Epithelial cell of esophagus (primary cell): Measurements from ENCODE around the gene PPIF.

Source experiments
- DNase-seq: peaks from one replicate; pipeline ENCODE4 v3.0.0; 2010; ENCODE audit warnings: low read depth
- H3K4me3 ChIP-seq: 2 replicates; pipeline ENCODE4 v1.5.1; 2011; ENCODE audit warnings: mild to moderate bottlenecking, low read length, control low read depth
- TF ChIP-seq, protein P1 (sequence below): IDR thresholded peaks from 2 replicates; pipeline ENCODE4 v1.5.1; 2011; ENCODE audit warnings: low read depth, mild to moderate bottlenecking, low read length, control low read depth, inconsistent platforms; ENCODE audit not compliant: insufficient read depth; ENCODE audit errors: missing control alignments

PPIF gene

DNA sequence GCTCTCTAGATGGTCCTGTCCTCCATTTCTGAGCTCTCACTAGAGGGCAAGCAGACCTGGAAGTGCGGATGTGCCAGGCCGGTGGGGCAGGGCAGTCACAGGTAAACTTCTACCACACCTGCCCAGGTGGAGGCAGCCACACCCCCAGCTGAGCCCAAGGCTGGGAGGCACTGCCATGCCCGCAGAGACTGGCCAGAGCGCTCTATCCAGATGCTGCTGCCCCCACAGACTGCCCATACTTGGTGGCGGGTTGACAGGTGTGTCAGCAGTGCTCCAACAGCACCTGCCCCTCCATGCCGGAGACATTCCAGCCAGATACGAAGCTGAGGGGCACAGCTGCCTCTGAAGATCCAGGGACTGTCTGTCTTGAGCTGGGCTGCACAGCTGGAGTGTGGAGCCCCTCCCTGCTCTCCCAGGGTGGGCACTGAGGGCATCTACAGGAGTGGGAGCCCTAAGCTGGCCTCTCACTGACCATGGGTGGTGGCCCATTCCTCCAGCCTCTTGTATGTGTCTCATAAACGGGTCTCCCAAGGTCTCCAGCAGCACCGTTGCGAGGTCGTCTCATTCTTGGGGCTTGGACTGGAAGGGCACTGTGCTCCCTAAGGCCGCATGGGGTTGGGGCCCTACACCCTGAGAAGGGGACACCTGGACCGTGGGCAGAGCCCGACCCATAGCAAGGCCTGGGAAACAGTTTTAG lies 38.2 kb upstream of the PPIF start:
- H3K4me3 ChIP-seq, result no peak overlapping the region
- TF ChIP-seq, protein P1, sequence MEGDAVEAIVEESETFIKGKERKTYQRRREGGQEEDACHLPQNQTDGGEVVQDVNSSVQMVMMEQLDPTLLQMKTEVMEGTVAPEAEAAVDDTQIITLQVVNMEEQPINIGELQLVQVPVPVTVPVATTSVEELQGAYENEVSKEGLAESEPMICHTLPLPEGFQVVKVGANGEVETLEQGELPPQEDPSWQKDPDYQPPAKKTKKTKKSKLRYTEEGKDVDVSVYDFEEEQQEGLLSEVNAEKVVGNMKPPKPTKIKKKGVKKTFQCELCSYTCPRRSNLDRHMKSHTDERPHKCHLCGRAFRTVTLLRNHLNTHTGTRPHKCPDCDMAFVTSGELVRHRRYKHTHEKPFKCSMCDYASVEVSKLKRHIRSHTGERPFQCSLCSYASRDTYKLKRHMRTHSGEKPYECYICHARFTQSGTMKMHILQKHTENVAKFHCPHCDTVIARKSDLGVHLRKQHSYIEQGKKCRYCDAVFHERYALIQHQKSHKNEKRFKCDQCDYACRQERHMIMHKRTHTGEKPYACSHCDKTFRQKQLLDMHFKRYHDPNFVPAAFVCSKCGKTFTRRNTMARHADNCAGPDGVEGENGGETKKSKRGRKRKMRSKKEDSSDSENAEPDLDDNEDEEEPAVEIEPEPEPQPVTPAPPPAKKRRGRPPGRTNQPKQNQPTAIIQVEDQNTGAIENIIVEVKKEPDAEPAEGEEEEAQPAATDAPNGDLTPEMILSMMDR, result no peak
- DNase-seq, result no peak

DNA sequence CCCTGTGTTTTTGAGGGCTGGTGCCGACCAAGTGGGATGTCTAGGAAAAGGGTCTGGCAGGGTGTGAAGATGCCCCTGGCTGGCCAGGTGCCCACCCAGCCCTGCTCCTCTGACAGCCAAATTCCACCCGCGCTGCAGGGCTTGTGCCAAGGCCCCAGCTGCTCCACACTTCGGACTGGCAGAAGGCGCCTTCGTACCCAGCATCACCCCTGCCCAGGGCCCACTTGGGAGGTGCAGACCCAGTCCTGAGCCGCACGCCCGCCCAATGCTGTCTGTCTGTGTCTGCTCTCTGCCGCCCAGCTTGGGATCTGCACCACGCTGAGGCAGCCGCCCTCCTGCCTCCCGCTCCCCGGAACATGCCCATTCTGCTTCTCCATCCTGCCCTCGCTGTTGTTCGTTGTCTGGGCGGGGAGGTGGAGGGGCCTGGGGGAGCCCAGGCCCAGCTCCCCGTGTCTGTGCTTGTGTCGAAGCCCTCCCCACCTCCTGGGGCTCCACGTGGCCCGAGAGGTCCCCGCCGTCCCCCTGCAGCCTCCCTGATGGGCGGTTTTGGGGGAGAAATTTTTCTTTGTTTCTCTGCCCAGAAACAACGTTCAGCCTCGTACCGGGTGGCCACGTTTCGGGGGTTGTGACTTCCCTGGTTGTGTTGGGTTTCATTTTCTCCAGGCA lies 36.9 kb upstream of the PPIF start:
- TF ChIP-seq, protein P1, result no peak
- no peak overlapping the region for H3K4me3 ChIP-seq
- DNase-seq, result no peak

DNA sequence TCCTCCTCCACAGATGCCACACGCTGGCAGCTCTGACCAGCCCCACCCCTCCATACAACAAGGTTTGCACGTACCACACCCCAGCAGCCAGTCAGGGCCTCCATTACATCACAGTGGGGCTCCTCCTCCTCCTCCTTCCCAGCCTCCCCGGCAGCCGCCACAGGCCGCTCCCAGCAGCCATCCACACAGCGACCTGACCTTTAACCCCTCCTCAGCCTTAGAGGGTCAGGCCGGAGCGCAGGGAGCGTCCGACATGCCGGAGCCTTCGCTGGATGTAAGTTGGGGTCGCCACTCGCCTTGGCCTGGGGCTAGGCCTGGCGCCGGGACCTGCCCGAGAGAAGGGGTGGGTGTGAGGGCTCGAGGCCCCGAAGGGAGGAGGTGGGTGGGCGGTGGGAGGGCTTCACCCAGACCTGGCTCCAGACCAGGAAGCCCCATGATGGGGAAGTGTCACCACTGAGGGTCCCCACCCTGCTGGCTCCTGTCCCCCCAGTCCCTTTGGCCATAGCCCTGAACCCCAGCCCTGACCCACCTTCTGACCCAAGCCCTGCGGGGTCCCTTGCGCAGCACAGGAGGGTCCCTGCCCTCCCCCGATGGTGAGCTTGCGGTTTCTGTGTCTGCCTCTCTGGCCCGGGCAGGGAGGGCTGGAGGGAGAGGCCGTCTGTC lies 36.2 kb upstream of the PPIF start:
- no peak for DNase-seq
- TF ChIP-seq, protein P1, result no peak
- no peak overlapping the region for H3K4me3 ChIP-seq

DNA sequence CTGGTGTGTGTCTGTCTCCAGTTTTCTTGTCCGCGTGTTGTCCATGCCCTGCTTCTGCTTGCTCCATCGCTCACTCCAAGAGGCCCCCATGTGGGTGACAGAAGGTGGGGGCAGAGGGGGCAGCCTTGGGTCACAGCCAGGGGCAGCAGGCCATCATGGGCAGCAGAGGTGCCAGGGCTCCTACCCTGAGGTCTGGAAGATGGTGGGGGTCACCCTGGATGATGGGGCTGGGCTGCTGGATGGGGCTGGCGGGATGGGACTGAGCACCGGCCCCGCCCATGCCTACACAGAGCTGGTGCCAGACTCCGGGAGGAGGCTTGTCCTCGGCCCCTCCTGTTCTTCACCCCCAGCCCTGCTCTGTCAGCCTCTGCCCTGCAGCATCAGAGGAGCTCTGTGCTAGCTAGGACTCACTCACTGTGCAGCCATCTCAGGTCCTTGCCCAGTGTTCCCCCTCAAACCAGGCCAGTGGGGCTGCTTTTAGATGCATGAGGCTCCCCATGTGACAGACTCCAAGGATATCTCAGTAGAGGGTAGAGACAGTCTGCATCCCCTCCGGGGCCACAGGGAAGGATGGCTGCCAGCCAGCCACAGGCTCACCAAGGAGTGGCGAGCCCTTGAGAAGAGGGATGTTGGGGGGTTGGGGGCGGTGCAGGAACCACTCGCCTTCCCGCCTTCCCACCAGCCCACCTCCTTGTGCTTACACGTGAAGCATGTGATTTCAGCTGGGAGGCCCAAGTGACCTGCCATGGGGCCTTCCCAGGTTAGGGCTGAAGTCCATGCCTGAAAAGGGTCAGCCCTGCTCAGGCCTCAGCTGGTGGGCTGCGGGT lies 35.5 kb upstream of the PPIF start:
- no peak overlapping the region for H3K4me3 ChIP-seq
- TF ChIP-seq, protein P1, result no peak
- DNase-seq, result no peak

DNA sequence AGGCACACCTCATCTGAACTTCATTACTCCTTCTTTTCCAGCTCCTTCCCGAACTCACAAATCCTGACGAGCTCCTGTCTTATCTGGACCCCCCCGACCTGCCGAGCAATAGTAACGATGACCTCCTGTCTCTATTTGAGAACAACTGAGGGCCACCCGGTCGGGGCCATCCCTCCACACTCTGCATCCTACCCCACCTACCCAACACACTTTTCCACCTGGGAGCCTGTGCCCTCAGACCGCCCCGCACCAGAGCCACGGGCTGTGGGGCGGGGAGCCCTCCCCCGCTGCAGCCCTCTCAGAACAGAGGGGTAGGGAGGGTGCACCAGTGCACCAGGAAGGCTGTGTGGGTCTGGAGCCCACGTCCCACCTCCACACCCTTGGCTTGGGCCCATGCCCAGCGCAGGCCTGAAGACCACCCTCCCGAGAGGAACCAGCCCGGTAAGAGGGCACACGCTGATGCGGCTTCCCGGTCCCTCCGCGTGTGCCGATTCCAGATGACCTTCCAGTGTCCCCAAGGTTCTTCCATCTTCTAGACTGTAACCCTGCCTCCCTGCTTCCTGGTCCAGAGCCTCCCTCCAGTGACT lies 34.6 kb upstream of the PPIF start:
- TF ChIP-seq, protein P1, result no peak
- H3K4me3 ChIP-seq, result no peak overlapping the region
- no peak for DNase-seq

DNA sequence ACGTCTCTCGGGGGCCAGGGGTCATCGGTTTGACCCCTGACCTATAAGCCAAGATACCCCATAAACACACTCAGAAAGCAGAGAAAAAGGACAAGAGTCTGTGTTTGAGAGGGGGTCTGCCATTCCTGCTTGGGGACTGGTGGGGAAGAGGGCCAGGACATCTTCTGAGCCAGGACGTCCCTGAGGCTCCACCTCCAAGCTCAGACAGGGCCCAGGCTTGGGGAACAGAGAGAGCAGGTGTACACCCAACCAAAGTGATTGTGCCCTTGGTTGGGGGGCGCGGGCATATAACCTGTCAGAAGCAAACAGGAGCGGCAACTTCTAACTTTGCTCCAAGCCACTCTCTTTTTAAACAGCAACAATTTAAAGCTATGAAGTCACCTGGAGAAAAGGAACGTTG lies 33.9 kb upstream of the PPIF start:
- TF ChIP-seq, protein P1, result no peak
- no peak overlapping the region for H3K4me3 ChIP-seq
- no peak for DNase-seq
